ENCODE results near the gene ABCA10. TPM values are rescaled to one million over a fixed set of nuclear protein-coding genes. Genes with fewer than 3 reads are reported as not detected.

The ABCA10 gene
- total and polyA plus RNA-seq, 2 of the 8 experiments (the other 6 are each of a cell fraction or from before 2014, with no cell fraction given) = not detected

- H3K9ac ChIP-seq (replicated peaks in 1 of 4; ENCODE audit: extremely low read depth in 1 of 4, low read depth in 3 of 4, low read length in 3 of 4) = no peak overlapping the region
- H3K56ac ChIP-seq (replicated peaks; ENCODE audit: insufficient read length, low read depth, low read length) = no peak overlapping the region
- no peak overlapping the region for H2AFZ ChIP-seq (ENCODE audit: low read length)
- 7% methylated on average over 1 of the region's 1 CpG; no CpG with 5 or more reads in 1 of the 2 experiments for WGBS, 2 experiments (ENCODE audit: extremely low coverage in 1 of 2, insufficient coverage in 1 of 2, insufficient read length in 1 of 2, insufficient replicate concordance in 2 of 2, low coverage in 1 of 2, low lambda C conversion rate in 2 of 2, missing lambda C conversion rate in 1 of 2)
- no peaks in the 10 kb centered on the region for H3K79me2 ChIP-seq (ENCODE audit: control insufficient read depth in 1 of 2, insufficient read depth in 2 of 2, low read length in 2 of 2)
- H3K4me3 ChIP-seq (ENCODE audit: extremely low read depth in 1 of 4, insufficient read depth in 2 of 4, low read depth in 3 of 4, low read length in 4 of 4) = no peak overlapping the region
- H3K27ac ChIP-seq (ENCODE audit: low read depth, low read length) = no peak overlapping the region
- H3K9me3 ChIP-seq (ENCODE audit: insufficient read depth in 2 of 2, low read depth in 1 of 2, low read length in 1 of 2) = no peaks in the 10 kb centered on the region
- no peak overlapping the region for H2BK120ac ChIP-seq (replicated peaks; ENCODE audit: low read depth, low read length)
- no peak overlapping the region for H3K14ac ChIP-seq (ENCODE audit: insufficient read length)
- H3K4me1 ChIP-seq (replicated peaks in 1 of 4; ENCODE audit: control insufficient read depth in 3 of 4, insufficient read depth in 4 of 4, low read length in 3 of 4) = no peaks in the 10 kb centered on the region
- no peak overlapping the region for H4K5ac ChIP-seq (ENCODE audit: insufficient read length, low read depth, low read length)
- H4K91ac ChIP-seq (replicated peaks; ENCODE audit: insufficient read length, low read length) = no peak overlapping the region
- DNase-seq (ENCODE audit: low read depth in 1 of 2, low spot score in 2 of 2) (peak; percentile 57 to 91), FAIRE-seq (peak; percentile 88)
- ChIA-PET POLR2A (ENCODE audit: partially characterized antibody) (no interaction called here), CTCF (ENCODE audit: partially characterized antibody) (interaction anchor here (0.6 to 1.8 kb wide), 20 partner anchors 14 to 804 kb away, joined by 3 to 22 read pairs (median 3); partner anchors contain the start of genes ABCA5 and ABCA6)
- no peak overlapping the region for H2AK5ac ChIP-seq (ENCODE audit: low read depth, low read length)
- H4K8ac ChIP-seq (ENCODE audit: extremely low read depth, insufficient read depth, low read length) = no peak overlapping the region
- H3K36me3 ChIP-seq (ENCODE audit: control insufficient read depth in 2 of 4, insufficient read depth in 4 of 4, low read length in 3 of 4) = no peaks in the 10 kb centered on the region
- no peak overlapping the region for H2BK5ac ChIP-seq (ENCODE audit: low read depth, low read length)
- H4K20me1 ChIP-seq (replicated peaks in 1 of 2; ENCODE audit: control insufficient read depth in 1 of 2, insufficient read depth in 2 of 2, low read length in 2 of 2) = no peaks in the 10 kb centered on the region
- H3K27me3 ChIP-seq (replicated peaks in 1 of 4; ENCODE audit: control insufficient read depth in 3 of 4, extremely low read depth in 1 of 4, insufficient read depth in 3 of 4, low read length in 3 of 4) = no peaks in the 10 kb centered on the region
- H3K4me2 ChIP-seq (ENCODE audit: insufficient read depth in 1 of 2, low read depth in 2 of 2, low read length in 2 of 2) = no peak overlapping the region
- H2BK15ac ChIP-seq (ENCODE audit: low read length) = no peak overlapping the region
- H3K18ac ChIP-seq (ENCODE audit: extremely low read depth, low read length) = no peak overlapping the region
- H2BK12ac ChIP-seq (ENCODE audit: low read depth, low read length) = no peak overlapping the region
- no peak overlapping the region for H2BK20ac ChIP-seq (ENCODE audit: low read length)
- H3K23me2 ChIP-seq (ENCODE audit: low read depth, low read length) = no peaks in the 10 kb centered on the region
- H3K4ac ChIP-seq (replicated peaks; ENCODE audit: insufficient read length, low read depth, low read length) = no peak overlapping the region
- H3K23ac ChIP-seq (ENCODE audit: insufficient read length) = no peak overlapping the region
- no peaks in the 10 kb centered on the region for H3K79me1 ChIP-seq (ENCODE audit: low read depth, low read length)
- TF ChIP-seq POU5F1 (IDR thresholded peaks at IDR 0.05; ENCODE audit: low read depth, low read length) (no peak), SP2 (IDR thresholded peaks at IDR 0.05; ENCODE audit: low read length) (no peak), JUND (IDR thresholded peaks at IDR 0.05; ENCODE audit: low read length) (no peak), SIX5 (IDR thresholded peaks at IDR 0.05; ENCODE audit: low read depth, low read length) (no peak), TEAD4 (IDR thresholded peaks at IDR 0.05; ENCODE audit: low read depth, low read length) (no peak)
Observed at GRCh38 chr17:69235338-69236058, 6.9 kb upstream of the ABCA10 start.
